SK-N-SH (cell line): ENCODE data around the gene RWDD2A. TPM values are rescaled to one million over a fixed set of nuclear protein-coding genes. Genes with fewer than 3 reads are reported as not detected.

ENCODE experiments used
- CTCF ChIA-PET: fragments of 300-600, 350-600 bp; formaldehyde crosslinking; extraction: SDS; loops from one replicate; lab custom pipeline; 2021; lab: Yijun Ruan, JAX
- POLR2A ChIA-PET: fragments of 350-600 bp; sonication (Branson Sonifier 250); formaldehyde crosslinking; extraction: SDS; loops from one replicate; lab custom pipeline; 2020; ENCODE audit warnings: antibody characterized with exemption, inconsistent platforms; lab: Yijun Ruan, JAX
- DNase-seq: peaks from one replicate; pipeline ENCODE4 v3.0.0; 2012
- H2AFZ ChIP-seq: fragments of 200-600 bp; sonication (generic); 2 replicates; pipeline ENCODE4 v1.8.1; 2016; ENCODE audit warnings: antibody characterized with exemption, mild to moderate bottlenecking, low read depth
- H3F3A ChIP-seq: fragments of 200-600 bp; sonication (generic); replicated peaks from 2 replicates; pipeline ENCODE3; 2016; ENCODE audit warnings: antibody characterized with exemption, mild to moderate bottlenecking; ENCODE audit not compliant: insufficient read depth
- H3K27ac ChIP-seq, 2 experiments: fragments of 200-500 bp in 1 of 2; fragments of 200-600 bp in 1 of 2; sonication (Bioruptor generic) in 1 of 2; sonication (generic), shearing (Covaris generic) in 1 of 2; 2 replicates each; pipeline versions ENCODE4 v1.5.1 to v1.6.1; 2014 to 2016; ENCODE audit warnings: low read depth in 2 of 2, inconsistent platforms in 1 of 2, low read length in 1 of 2, mild to moderate bottlenecking in 1 of 2, mixed read lengths in 1 of 2
- H3K27me3 ChIP-seq: fragments of 200-600 bp; sonication (generic), shearing (Covaris generic); 2 replicates; pipeline ENCODE4 v1.6.1; 2016; ENCODE audit warnings: mixed run types; ENCODE audit not compliant: insufficient read depth
- H3K36me3 ChIP-seq, 2 experiments: fragments of 200-500 bp in 1 of 2; fragments of 200-600 bp in 1 of 2; sonication (Bioruptor generic) in 1 of 2; sonication (generic) in 1 of 2; replicated peaks in 1 of 2; 2 replicates each; pipeline versions ENCODE3 to v1.5.1; 2014 to 2016; ENCODE audit warnings: low read length in 1 of 2, mild to moderate bottlenecking in 1 of 2; ENCODE audit not compliant: insufficient read depth in 2 of 2, control insufficient read depth in 1 of 2
- H3K4me1 ChIP-seq, 2 experiments: fragments of 200-500 bp in 1 of 2; fragments of 200-600 bp in 1 of 2; sonication (Bioruptor generic) in 1 of 2; sonication (generic), shearing (Covaris generic) in 1 of 2; 2 replicates each; pipeline versions ENCODE4 v1.5.1 to v1.6.1; 2014 to 2016; ENCODE audit warnings: low read depth in 1 of 2, low read length in 1 of 2, mixed run types in 1 of 2; ENCODE audit not compliant: insufficient read depth in 2 of 2, control insufficient read depth in 1 of 2
- H3K4me2 ChIP-seq: fragments of 200-600 bp; sonication (generic), shearing (Covaris generic); 2 replicates; pipeline ENCODE4 v1.6.1; 2017; ENCODE audit warnings: mixed run types
- H3K4me3 ChIP-seq, 2 experiments: fragments of 200-500 bp in 1 of 2; fragments of 200-600 bp in 1 of 2; sonication (Bioruptor generic) in 1 of 2; sonication (generic), shearing (Covaris generic) in 1 of 2; 2 replicates each; pipeline versions ENCODE4 v1.5.1 to v1.8.1; 2014 to 2016; ENCODE audit warnings: low read depth in 2 of 2, inconsistent platforms in 1 of 2, low read length in 1 of 2, mild to moderate bottlenecking in 1 of 2, mixed read lengths in 1 of 2, moderate library complexity in 1 of 2
- H3K79me2 ChIP-seq: fragments of 200-600 bp; sonication (generic); 2 replicates; pipeline ENCODE4 v1.8.1; 2017; ENCODE audit warnings: mild to moderate bottlenecking; ENCODE audit not compliant: insufficient read depth
- H3K9ac ChIP-seq: fragments of 200-600 bp; sonication (generic); 2 replicates; pipeline ENCODE4 v1.6.1; 2017; ENCODE audit warnings: mixed run types
- H3K9me2 ChIP-seq: fragments of 200-600 bp; sonication (generic); 2 replicates; pipeline ENCODE4 v1.6.1; 2017; ENCODE audit warnings: mixed run types
- H3K9me3 ChIP-seq: fragments of 200-600 bp; sonication (generic); 2 replicates; pipeline ENCODE4 v1.6.1; 2017; ENCODE audit warnings: mixed run types, mild to moderate bottlenecking, moderate library complexity
- H4K20me1 ChIP-seq: fragments of 200-600 bp; sonication (generic); 2 replicates; pipeline ENCODE4 v1.6.1; 2017; ENCODE audit warnings: mild to moderate bottlenecking, mixed run types; ENCODE audit not compliant: insufficient read depth
- CHD2 ChIP-seq: fragments of 150-350 bp; IDR thresholded peaks from 2 replicates; pipeline ENCODE4 v1.6.1; 2018; ENCODE audit warnings: low read length; ENCODE audit not compliant: partially characterized antibody
- CTCF ChIP-seq: fragments of 200-600 bp; sonication (generic); IDR thresholded peaks from 2 replicates; pipeline ENCODE4 v1.6.1; 2017; ENCODE audit warnings: antibody characterized with exemption, mild to moderate bottlenecking, moderate library complexity
- EP300 ChIP-seq, 2 experiments: IDR thresholded peaks; 2 replicates each; pipeline versions ENCODE4 v1.4.0 to v1.6.1; 2012; ENCODE audit warnings: borderline replicate concordance in 1 of 2, low read depth in 1 of 2, low read length in 1 of 2
- FOXJ3 ChIP-seq: sonication (generic); formaldehyde crosslinking; IDR thresholded peaks from 2 replicates; pipeline ENCODE4 v1.5.1; 2020; ENCODE audit warnings: mild to moderate bottlenecking, missing genetic modification reagents
- GATA2 ChIP-seq: sonication (generic); formaldehyde crosslinking; IDR thresholded peaks from 2 replicates; pipeline ENCODE4 v1.5.0; 2020; ENCODE audit warnings: mild to moderate bottlenecking, missing genetic modification reagents
- MAX ChIP-seq: IDR thresholded peaks from 2 replicates; pipeline ENCODE4 v1.4.0; 2012; ENCODE audit warnings: low read depth
- NFIC ChIP-seq: IDR thresholded peaks from 2 replicates; pipeline ENCODE4 v1.4.0; 2012; ENCODE audit warnings: borderline replicate concordance
- POLR2AphosphoS5 ChIP-seq: IDR thresholded peaks from 2 replicates; pipeline ENCODE4 v1.6.1; 2012; ENCODE audit warnings: low read depth, low read length
- RAD21 ChIP-seq: IDR thresholded peaks from 2 replicates; pipeline ENCODE4 v1.6.1; 2012; ENCODE audit warnings: mild to moderate bottlenecking, low read length
- RCOR1 ChIP-seq: fragments of 150-350 bp; IDR thresholded peaks from 2 replicates; pipeline ENCODE4 v1.6.1; 2017; ENCODE audit warnings: antibody characterized with exemption, low read length
- REST ChIP-seq: IDR thresholded peaks from 2 replicates; pipeline ENCODE4 v1.6.1; 2012; ENCODE audit warnings: mild to moderate bottlenecking, low read depth, low read length, moderate library complexity
- RFX5 ChIP-seq: IDR thresholded peaks from 2 replicates; pipeline ENCODE4 v1.6.1; 2012; ENCODE audit warnings: mild to moderate bottlenecking, improper control_type of control experiment, low read length
- SIN3A ChIP-seq: IDR thresholded peaks from 2 replicates; pipeline ENCODE4 v1.6.1; 2012; ENCODE audit warnings: low read depth, mild to moderate bottlenecking, low read length, moderate library complexity, borderline replicate concordance
- SMC3 ChIP-seq: IDR thresholded peaks from 2 replicates; pipeline ENCODE4 v1.6.1; 2012; ENCODE audit warnings: low read depth, low read length, improper control_type of control experiment
- TAF1 ChIP-seq: IDR thresholded peaks from 2 replicates; pipeline ENCODE4 v1.6.1; 2012; ENCODE audit warnings: low read depth, mild to moderate bottlenecking, low read length, moderate library complexity, borderline replicate concordance
- TEAD4 ChIP-seq: IDR thresholded peaks from 2 replicates; pipeline ENCODE4 v1.4.0; 2012; ENCODE audit warnings: mild to moderate bottlenecking, borderline replicate concordance; ENCODE audit not compliant: insufficient read depth
- USF1 ChIP-seq: IDR thresholded peaks from 2 replicates; pipeline ENCODE4 v1.4.0; 2012; ENCODE audit warnings: low read depth, borderline replicate concordance
- YY1 ChIP-seq: IDR thresholded peaks from 2 replicates; pipeline ENCODE4 v1.4.0; 2012; ENCODE audit warnings: low read depth, mild to moderate bottlenecking
- ZBTB33 ChIP-seq: IDR thresholded peaks from 2 replicates; pipeline ENCODE4 v1.4.0; 2012; ENCODE audit warnings: low read depth, borderline replicate concordance
- WGBS: methylation state at CpG from one replicate; pipeline ENCODE4 v1.1.6; 2017; ENCODE audit warnings: low lambda C conversion rate; 5-methylcytosine and 5-hydroxymethylcytosine counted together
- polyA plus RNA-seq, 3 experiments: library from polyadenylated mRNA; depleted of rRNA; stranded (reverse); fragments of >200 nt; gene quantifications; 2 replicates each; pipeline ENCODE4 v1.2.3, GENCODE V29; 2012

The RWDD2A gene
- polyA plus RNA-seq, 1 of the 3 experiments (the other 2 are of a cell fraction): 3.4 TPM

- no peak overlapping the region for H3K9ac ChIP-seq
- CTCF ChIA-PET: interaction anchor here (1.6 to 13.0 kb wide), 3 partner anchors 151 to 294 kb away, joined by 4 to 328 read pairs (median 293); partner anchors contain the start of genes DOP1A, PRSS35 and UBE3D
- no peaks in the 10 kb centered on the region for H3K9me3 ChIP-seq
- no peak for DNase-seq
- H2AFZ ChIP-seq: no peak overlapping the region
- H3K9me2 ChIP-seq: no peaks in the 10 kb centered on the region
- H3K27ac ChIP-seq: no peak overlapping the region
- H3F3A ChIP-seq: no peaks in the 10 kb centered on the region
- peaks cover 0 to 3% of the 10 kb centered on the region in 2 experiments for H3K36me3 ChIP-seq
- H3K79me2 ChIP-seq: no peaks in the 10 kb centered on the region
- POLR2A ChIA-PET: no interaction called here
- no peak overlapping the region for H3K4me2 ChIP-seq
- WGBS: 82% methylated on average over 3 of the region's 3 CpGs
- no peak overlapping the region for H3K4me3 ChIP-seq
- no peak for TF ChIP-seq RAD21
- TF ChIP-seq SMC3: no peak
- TF ChIP-seq TAF1: no peak
- TF ChIP-seq MAX: no peak
- TF ChIP-seq SIN3A: no peak
- TF ChIP-seq POLR2AphosphoS5: no peak
- TF ChIP-seq RCOR1: no peak
- TF ChIP-seq CHD2: no peak
- no peak for TF ChIP-seq FOXJ3
- TF ChIP-seq TEAD4: no peak
- no peak for TF ChIP-seq NFIC
- TF ChIP-seq REST: no peak
- no peak for TF ChIP-seq GATA2
- TF ChIP-seq RFX5: no peak
- TF ChIP-seq ZBTB33: no peak
- TF ChIP-seq EP300 (IDR thresholded peaks at IDR 0.05; ENCODE audit: borderline replicate concordance in 1 of 2, low read depth in 1 of 2, low read length in 1 of 2): no peak
- no peak for TF ChIP-seq CTCF
- TF ChIP-seq USF1: no peak
- no peak for TF ChIP-seq YY1
- no peaks in the 10 kb centered on the region for H3K27me3 ChIP-seq
- no peaks in the 10 kb centered on the region for H4K20me1 ChIP-seq
- H3K4me1 ChIP-seq: peaks cover 6 to 9% of the 10 kb centered on the region in 2 experiments; a peak in 3 of 4 replicates
Measured at GRCh38 chr6:83218646-83219045, 25.5 kb downstream of the RWDD2A start.
